Hematopoietic multipotent progenitor cell treated with erythropoietin and hydrocortisone succinate and interleukin-3 and kit ligand, for 8 days (in vitro differentiated cells): ENCODE results near the gene SCTR.

Experiments used
- DNase-seq: peaks from one replicate; pipeline ENCODE4 v3.0.0-alpha.2; 2015

SCTR gene

GRCh38 chr2:119523952-119524694 is at the start of gene SCTR:
SCTR (minus strand) TSS chr2:119524483; CDS start chr2:119524226, 257 bp downstream.
- DNase-seq, result no peak

GRCh38 chr2:119567292-119567691 is 43.0 kb upstream of the SCTR start:
- DNase-seq, result no peak

GRCh38 chr2:119565481-119565880 is 41.2 kb upstream of the SCTR start:
- DNase-seq, result no peak

GRCh38 chr2:119553687-119554344 is 29.5 kb upstream of the SCTR start:
- DNase-seq, result no peak

- no peak for DNase-seq
These were observed 28.6 kb upstream of the SCTR start for GRCh38 chr2:119552902-119553301.

GRCh38 chr2:119550856-119551255 is 26.6 kb upstream of the SCTR start:
- no peak for DNase-seq

- DNase-seq, result no peak
These were observed 26.1 kb upstream of the SCTR start for GRCh38 chr2:119550346-119550745.

GRCh38 chr2:119549241-119549640 is 25.0 kb upstream of the SCTR start:
- no peak for DNase-seq

- DNase-seq, result no peak
These were observed 24.3 kb upstream of the SCTR start for GRCh38 chr2:119548516-119549120.

- DNase-seq, result no peak
These were observed 22.1 kb upstream of the SCTR start for GRCh38 chr2:119546447-119546767.

GRCh38 chr2:119545754-119546446 is 21.6 kb upstream of the SCTR start:
- DNase-seq, result no peak

- no peak for DNase-seq
These were observed 20.7 kb upstream of the SCTR start for GRCh38 chr2:119544939-119545475.

GRCh38 chr2:119544075-119544938 is 20.0 kb upstream of the SCTR start, which contains the start of gene CFAP221:
CFAP221 (plus strand) TSS chr2:119544449; CDS start chr2:119546132, 1,683 bp downstream.
- peak; percentile 73 for DNase-seq

- no peak for DNase-seq
These were observed 17.2 kb upstream of the SCTR start for GRCh38 chr2:119541476-119541875.

GRCh38 chr2:119537792-119538191 is 13.5 kb upstream of the SCTR start:
- no peak for DNase-seq

- no peak for DNase-seq
These were observed 12.4 kb upstream of the SCTR start for GRCh38 chr2:119536707-119537106.

GRCh38 chr2:119536211-119536610 is 11.9 kb upstream of the SCTR start:
- no peak for DNase-seq

- DNase-seq, result no peak
These were observed 9.3 kb upstream of the SCTR start for GRCh38 chr2:119533560-119533959.

- peak; percentile 7 for DNase-seq
These were observed 7.0 kb upstream of the SCTR start for GRCh38 chr2:119531292-119531691.

- DNase-seq, result no peak
These were observed 3.7 kb upstream of the SCTR start for GRCh38 chr2:119527999-119528398.

GRCh38 chr2:119525614-119526013 is 1.3 kb upstream of the SCTR start:
- no peak for DNase-seq

- no peak for DNase-seq
These were observed 816 bp downstream of the SCTR start for GRCh38 chr2:119523383-119523951.
